ENCODE data around the gene ZER1.
"Not testable (repeated sequence)": the region's sequence is repeated elsewhere in the genome, so short reads cannot be mapped to it uniquely, and the experiment has no call there.

The ZER1 gene

GRCh38 chr9:128714586-128715435 is 56.9 kb downstream of the ZER1 start:
- no peak for DNase-seq (ENCODE audit: low read depth)

- no peak for DNase-seq (ENCODE audit: low read depth)
Observed at GRCh38 chr9:128713941-128714573, 57.7 kb downstream of the ZER1 start.

- no peak for DNase-seq (ENCODE audit: low read depth)
Observed at GRCh38 chr9:128713411-128713780, 58.3 kb downstream of the ZER1 start.

- DNase-seq (ENCODE audit: low read depth), result no peak
Observed at GRCh38 chr9:128712451-128713410, 59.0 kb downstream of the ZER1 start.

- no peak for DNase-seq (ENCODE audit: low read depth)
Observed at GRCh38 chr9:128707446-128707845, 64.3 kb downstream of the ZER1 start.

GRCh38 chr9:128706671-128707381 is 64.9 kb downstream of the ZER1 start:
- DNase-seq (ENCODE audit: low read depth), result no peak

GRCh38 chr9:128706045-128706444 is 65.7 kb downstream of the ZER1 start:
- DNase-seq (ENCODE audit: low read depth), result no peak

- DNase-seq (ENCODE audit: low read depth), result no peak
Observed at GRCh38 chr9:128705051-128705965, 66.4 kb downstream of the ZER1 start.

- no peak for DNase-seq (ENCODE audit: low read depth)
Observed at GRCh38 chr9:128704356-128704670, 67.4 kb downstream of the ZER1 start.

- no peak for DNase-seq (ENCODE audit: low read depth)
Observed at GRCh38 chr9:128703616-128704355, 67.9 kb downstream of the ZER1 start.

GRCh38 chr9:128702949-128703615 is 68.6 kb downstream of the ZER1 start:
- no peak for DNase-seq (ENCODE audit: low read depth)

- peak; percentile 65 for DNase-seq (ENCODE audit: low read depth)
Observed at GRCh38 chr9:128702445-128702948, 69.2 kb downstream of the ZER1 start, which contains the start of gene PKN3. PKN3 (plus strand) TSS chr9:128702503; CDS start chr9:128702916, 413 bp downstream.

- DNase-seq (ENCODE audit: low read depth), result no peak
Observed at GRCh38 chr9:128701227-128701854, 70.4 kb downstream of the ZER1 start.

- not testable (repeated sequence) for DNase-seq (ENCODE audit: low read depth)
Observed at GRCh38 chr9:128699096-128699795, 72.5 kb downstream of the ZER1 start.

GRCh38 chr9:128696923-128697707 is 74.6 kb downstream of the ZER1 start:
- no peak for DNase-seq (ENCODE audit: low read depth)

- DNase-seq (ENCODE audit: low read depth), result no peak
Observed at GRCh38 chr9:128694344-128694743, 77.4 kb downstream of the ZER1 start.

GRCh38 chr9:128693738-128694137 is 78.0 kb downstream of the ZER1 start:
- DNase-seq (ENCODE audit: low read depth), result not testable (repeated sequence)

All from iris pigment epithelial cell (primary cell).